ENCODE results near the gene PTGIS. TPM values are rescaled to one million over a fixed set of nuclear protein-coding genes. Genes with fewer than 3 reads are reported as not detected.

PTGIS gene
- total RNA-seq, 1 experiment from 2014 or later, result 26.9 TPM

GRCh38 chr20:49545572-49545971 lies 22.4 kb downstream of the PTGIS start:
- Histone ChIP-seq H2AFZ (no peak overlapping the region), H3K4me3 (no peak overlapping the region), H3K9me2 (ENCODE audit: insufficient read depth) (no peaks in the 10 kb centered on the region), H3K4me2 (no peak overlapping the region), H3K36me3 (ENCODE audit: low read depth) (peaks cover 4% of the 10 kb centered on the region; the same call in 1 of the 2 replicates), H3K27ac (no peak overlapping the region), H3K9me3 (ENCODE audit: insufficient read depth, low read depth) (peaks cover 6% of the 10 kb centered on the region; the same call in 1 of the 2 replicates), H4K20me1 (ENCODE audit: insufficient read depth) (no peaks in the 10 kb centered on the region), H3K4me1 (replicated peaks; ENCODE audit: insufficient read depth) (peaks cover 34% of the 10 kb centered on the region), H3K79me2 (ENCODE audit: low read depth) (peaks cover 11% of the 10 kb centered on the region; the same call in 1 of the 2 replicates), H3F3A (ENCODE audit: insufficient read depth, low read depth) (peaks cover 49% of the 10 kb centered on the region), H3K27me3 (ENCODE audit: insufficient read depth, low read depth) (no peaks in the 10 kb centered on the region)
- ChIA-PET POLR2A (ENCODE audit: unreplicated experiment) (no interaction called here), CTCF (no interaction called here)
- no TSS peak for BruUV-seq (replicated peaks)
- TF ChIP-seq EZH2 (IDR thresholded peaks at IDR 0.05; ENCODE audit: low read depth) (no peak), CTCF (conservative IDR thresholded peaks at IDR 0.05) (peak; percentile 54)
- intact Hi-C loops (cut with micrococcal nuclease; ENCODE audit: unreplicated experiment), result no loop called here
- DNase-seq, result no peak

GRCh38 chr20:49544535-49544934 lies 23.4 kb downstream of the PTGIS start:
- H3K9me2 ChIP-seq (ENCODE audit: insufficient read depth), result no peaks in the 10 kb centered on the region
- H3K9me3 ChIP-seq (ENCODE audit: insufficient read depth, low read depth), result peaks cover 6% of the 10 kb centered on the region; the same call in 1 of the 2 replicates
- 0 out of 2 replicates have a peak, but pooled peaks cover 8% of the 10 kb centered on the region for H3K79me2 ChIP-seq (ENCODE audit: low read depth)
- H3K4me2 ChIP-seq, result no peak overlapping the region
- H3K27ac ChIP-seq, result no peak overlapping the region
- ChIA-PET CTCF (interaction anchor here (4.9 kb wide), 1 partner anchor 65 kb away, joined by 75 read pairs; no protein-coding TSS in a partner anchor), POLR2A (ENCODE audit: unreplicated experiment) (no interaction called here)
- BruUV-seq (replicated peaks), result no TSS peak
- H3K27me3 ChIP-seq (ENCODE audit: insufficient read depth, low read depth), result no peaks in the 10 kb centered on the region
- intact Hi-C loops (cut with micrococcal nuclease; ENCODE audit: unreplicated experiment), result loop anchor here (5.0 kb wide), 1 partner anchor 383 kb away; no protein-coding TSS in a partner anchor
- DNase-seq, result no peak
- peaks cover 23% of the 10 kb centered on the region for H3K4me1 ChIP-seq (replicated peaks; ENCODE audit: insufficient read depth)
- H2AFZ ChIP-seq, result no peak overlapping the region
- H3F3A ChIP-seq (ENCODE audit: insufficient read depth, low read depth), result peaks cover 45% of the 10 kb centered on the region
- no peaks in the 10 kb centered on the region for H4K20me1 ChIP-seq (ENCODE audit: insufficient read depth)
- peaks cover 4% of the 10 kb centered on the region; the same call in 1 of the 2 replicates for H3K36me3 ChIP-seq (ENCODE audit: low read depth)
- H3K4me3 ChIP-seq, result no peak overlapping the region
- no peak for TF ChIP-seq EZH2 (IDR thresholded peaks at IDR 0.05; ENCODE audit: low read depth)
- no peak for TF ChIP-seq CTCF (conservative IDR thresholded peaks at IDR 0.05)

GRCh38 chr20:49543858-49544437 lies 24.0 kb downstream of the PTGIS start:
- Histone ChIP-seq H3K27ac (peak overlapping the region; percentile 41; the same call in 1 of the 2 replicates), H3K9me3 (ENCODE audit: insufficient read depth, low read depth) (peaks cover 5% of the 10 kb centered on the region; the same call in 1 of the 2 replicates), H3K4me3 (no peak overlapping the region), H3K9me2 (ENCODE audit: insufficient read depth) (no peaks in the 10 kb centered on the region), H3F3A (ENCODE audit: insufficient read depth, low read depth) (peaks cover 42% of the 10 kb centered on the region), H3K36me3 (ENCODE audit: low read depth) (peaks cover 9% of the 10 kb centered on the region; the same call in 1 of the 2 replicates), H3K79me2 (ENCODE audit: low read depth) (0 out of 2 replicates have a peak, but pooled peaks cover 3% of the 10 kb centered on the region), H2AFZ (no peak overlapping the region), H3K4me2 (no peak overlapping the region), H4K20me1 (ENCODE audit: insufficient read depth) (no peaks in the 10 kb centered on the region), H3K4me1 (replicated peaks; ENCODE audit: insufficient read depth) (peaks cover 23% of the 10 kb centered on the region), H3K27me3 (ENCODE audit: insufficient read depth, low read depth) (no peaks in the 10 kb centered on the region)
- intact Hi-C loops (cut with micrococcal nuclease; ENCODE audit: unreplicated experiment), result loop anchor here (5.0 kb wide), 1 partner anchor 383 kb away; no protein-coding TSS in a partner anchor
- no peak for TF ChIP-seq EZH2 (IDR thresholded peaks at IDR 0.05; ENCODE audit: low read depth)
- TF ChIP-seq CTCF (conservative IDR thresholded peaks at IDR 0.05), result no peak
- ChIA-PET CTCF (interaction anchor here (1.2 to 4.9 kb wide), 2 partner anchors 66 to 209 kb away, joined by 3 to 75 read pairs; no protein-coding TSS in a partner anchor), POLR2A (ENCODE audit: unreplicated experiment) (interaction anchor here (0.7 kb wide), 1 partner anchor 169 kb away, joined by 16 read pairs; no protein-coding TSS in a partner anchor)
- DNase-seq, result no peak
- no TSS peak for BruUV-seq (replicated peaks)

All from PC-9 (cell line).